ENCODE data around the gene CACNA1S. TPM values are rescaled to one million over a fixed set of nuclear protein-coding genes. Genes with fewer than 3 reads are reported as not detected.

CACNA1S gene
- total RNA-seq, 1 experiment from 2014 or later: 0.02 TPM

GRCh38 chr1:201100169-201100930 is 11.9 kb downstream of the CACNA1S start:
- TF ChIP-seq MYBL2 (CRISPR knock-in tag; IDR thresholded peaks at IDR 0.05) (no peak), NFYB (CRISPR knock-in tag; conservative IDR thresholded peaks at IDR 0.05; ENCODE audit: low read depth) (no peak), ZNF263 (CRISPR knock-in tag; IDR thresholded peaks at IDR 0.05; ENCODE audit: low read depth) (no peak), IRF1 (CRISPR knock-in tag; IDR thresholded peaks at IDR 0.05) (no peak), USF2 (CRISPR knock-in tag; IDR thresholded peaks at IDR 0.05) (no peak), CTCF (IDR thresholded peaks at IDR 0.05) (no peak), USF1 (CRISPR knock-in tag; IDR thresholded peaks at IDR 0.05) (no peak), ESRRA (CRISPR knock-in tag; IDR thresholded peaks at IDR 0.05; ENCODE audit: borderline replicate concordance) (no peak)
- DNase-seq (ENCODE audit: low spot score): no peak
- H3K36me3 Mint-ChIP-seq: no peaks in the 10 kb centered on the region
- peaks cover 5% of the 10 kb centered on the region for H3K4me1 Mint-ChIP-seq
- ATAC-seq: no peak
- peaks cover 4% of the 10 kb centered on the region for H3K27me3 Mint-ChIP-seq (ENCODE audit: low read depth)
- CTCF ChIA-PET: interaction anchor here (2.4 to 3.9 kb wide), 4 partner anchors 14 to 121 kb away, joined by 9 to 23 read pairs (median 16); no protein-coding TSS in a partner anchor
- H3K4me3 Mint-ChIP-seq: no peak overlapping the region
- H3K27ac Mint-ChIP-seq: no peak overlapping the region
- H3K9me3 Mint-ChIP-seq: no peaks in the 10 kb centered on the region
- POLR2A ChIA-PET: interaction anchor here (0.7 kb wide), 1 partner anchor 283 kb away, joined by 3 read pairs; no protein-coding TSS in a partner anchor

GRCh38 chr1:201098992-201099677 is 13.1 kb downstream of the CACNA1S start:
- 0 out of 2 replicates have a peak, but pooled peaks have one; percentile 19 for TF ChIP-seq ZNF121 (CRISPR knock-in tag; IDR thresholded peaks at IDR 0.05)
- no peak for TF ChIP-seq ZNF416 (CRISPR knock-in tag; IDR thresholded peaks at IDR 0.05)
- TF ChIP-seq ZNF512 (CRISPR knock-in tag; IDR thresholded peaks at IDR 0.05; ENCODE audit: borderline replicate concordance): no peak
- Mint-ChIP-seq H3K27me3 (ENCODE audit: low read depth) (peaks cover 4% of the 10 kb centered on the region), H3K9me3 (no peaks in the 10 kb centered on the region), H3K36me3 (no peaks in the 10 kb centered on the region), H3K27ac (no peak overlapping the region), H3K4me1 (peaks cover 1% of the 10 kb centered on the region), H3K4me3 (no peak overlapping the region)
- ChIA-PET POLR2A (interaction anchor here (0.5 kb wide), 1 partner anchor 21 kb away, joined by 3 read pairs; no protein-coding TSS in a partner anchor), CTCF (interaction anchor here (0.9 to 3.9 kb wide), 5 partner anchors 13 to 262 kb away, joined by 4 to 23 read pairs (median 12); no protein-coding TSS in a partner anchor)
- ATAC-seq (no peak), DNase-seq (ENCODE audit: low spot score) (no peak)

GRCh38 chr1:201096977-201097856 is 15.0 kb downstream of the CACNA1S start:
- TF ChIP-seq ZNF219 (CRISPR knock-in tag; IDR thresholded peaks at IDR 0.05; ENCODE audit: borderline replicate concordance) (no peak), IRF2 (CRISPR knock-in tag; IDR thresholded peaks at IDR 0.05; ENCODE audit: borderline replicate concordance, low read depth) (no peak), RORB (CRISPR knock-in tag; IDR thresholded peaks at IDR 0.05) (no peak), GTF2I (CRISPR knock-in tag; conservative IDR thresholded peaks at IDR 0.05) (no peak), HMGXB4 (CRISPR knock-in tag; IDR thresholded peaks at IDR 0.05) (no peak), ATF1 (CRISPR knock-in tag; IDR thresholded peaks at IDR 0.05) (no peak)
- Mint-ChIP-seq H3K9me3 (no peaks in the 10 kb centered on the region), H3K27ac (no peak overlapping the region), H3K27me3 (ENCODE audit: low read depth) (no peaks in the 10 kb centered on the region; the same call in 1 of the 2 replicates), H3K36me3 (no peaks in the 10 kb centered on the region), H3K4me1 (no peaks in the 10 kb centered on the region), H3K4me3 (no peak overlapping the region)
- no peak for DNase-seq (ENCODE audit: low spot score)
- CTCF ChIA-PET: interaction anchor here (0.9 to 3.9 kb wide), 5 partner anchors 11 to 126 kb away, joined by 3 to 19 read pairs (median 4); partner anchors contain the start of gene TMEM9
- ATAC-seq: no peak
- POLR2A ChIA-PET: no interaction called here

Data from WTC11 (cell line).